ENCODE data around the gene HAUS3. TPM values are rescaled to one million over a fixed set of nuclear protein-coding genes. Genes with fewer than 3 reads are reported as not detected.

HAUS3 gene
- total and polyA plus RNA-seq, 2 of the 13 experiments (the other 11 are each of a cell fraction or from before 2014, with no cell fraction given) = 3.9 to 12.6 TPM

GRCh38 chr4:2241410-2242353, at the start of gene HAUS3, which contains the start of gene POLN (continued):
- TF ChIP-seq CHCHD3 (CRISPR knock-in tag; IDR thresholded peaks at IDR 0.05) (no peak), THAP9 (CRISPR knock-in tag; IDR thresholded peaks at IDR 0.05; ENCODE audit: borderline replicate concordance) (peak; percentile 87; the same call in 1 of the 2 replicates), ZNF891 (CRISPR knock-in tag; IDR thresholded peaks at IDR 0.05) (peak; percentile 74), MEF2D (CRISPR knock-in tag; IDR thresholded peaks at IDR 0.05) (no peak; the same call in 1 of the 2 replicates), SPEN (CRISPR knock-in tag; IDR thresholded peaks at IDR 0.05; ENCODE audit: low read depth) (peak; percentile 77), BHLHE40 (IDR thresholded peaks at IDR 0.05; ENCODE audit: low read length) (no peak), ZFP90 (CRISPR knock-in tag; IDR thresholded peaks at IDR 0.05; ENCODE audit: borderline replicate concordance) (no peak), ZSCAN31 (CRISPR knock-in tag; IDR thresholded peaks at IDR 0.05; ENCODE audit: low read depth) (peak; percentile 77), ZNF331 (CRISPR knock-in tag; IDR thresholded peaks at IDR 0.05) (no peak), TERF1 (CRISPR knock-in tag; IDR thresholded peaks at IDR 0.05) (no peak), GLI4 (CRISPR knock-in tag; IDR thresholded peaks at IDR 0.05; ENCODE audit: borderline replicate concordance) (no peak; the same call in 1 of the 2 replicates), U2AF1 (optimal IDR thresholded peaks at IDR 0.05; ENCODE audit: low read depth, low read length) (no peak), MEIS2 (CRISPR knock-in tag; IDR thresholded peaks at IDR 0.05) (no peak; the same call in 1 of the 2 replicates), SP1 (IDR thresholded peaks at IDR 0.05) (no peak), SP1 (CRISPR knock-in tag; IDR thresholded peaks at IDR 0.05) (peak; percentile 37), ZNF138 (CRISPR knock-in tag; IDR thresholded peaks at IDR 0.05; ENCODE audit: low read depth) (peak; percentile 33; the same call in 1 of the 2 replicates)
- TF ChIP-seq, protein P1, sequence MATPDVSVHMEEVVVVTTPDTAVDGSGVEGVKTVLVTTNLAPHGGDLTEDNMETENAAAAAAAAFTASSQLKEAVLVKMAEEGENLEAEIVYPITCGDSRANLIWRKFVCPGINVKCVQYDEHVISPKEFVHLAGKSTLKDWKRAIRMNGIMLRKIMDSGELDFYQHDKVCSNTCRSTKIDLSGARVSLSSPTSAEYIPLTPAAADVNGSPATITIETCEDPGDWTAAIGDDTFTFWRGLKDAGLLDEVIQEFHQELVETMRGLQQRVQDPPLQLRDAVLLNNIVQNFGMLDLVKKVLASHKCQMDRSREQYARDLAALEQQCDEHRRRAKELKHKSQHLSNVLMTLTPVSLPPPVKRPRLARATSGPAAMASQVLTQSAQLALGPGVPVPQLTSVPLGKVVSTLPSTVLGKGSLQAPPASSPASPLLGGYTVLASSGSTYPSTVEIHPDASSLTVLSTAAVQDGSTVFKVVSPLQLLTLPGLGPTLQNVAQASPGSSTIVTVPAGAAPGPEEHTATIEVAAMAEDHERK (CRISPR knock-in tag; IDR thresholded peaks at IDR 0.05; ENCODE audit: low read depth) = peak; percentile 73; the same call in 1 of the 2 replicates

Measured in HepG2 (cell line).